Gastrocnemius medialis (tissue), 4 donors: Measurements from ENCODE around the gene EREG. TPM values are rescaled to one million over a fixed set of nuclear protein-coding genes. Genes with fewer than 3 reads are reported as not detected.

ENCODE experiments used
- ATAC-seq, 2 donors: fragments of 150-250 bp; one replicate each; pipeline ENCODE4 v1.9.1; 2016
- DNase-seq, 2 donors: peaks; one replicate each; pipeline ENCODE4 v3.0.0-alpha.2; 2019
- H3K27ac ChIP-seq, 4 donors: fragments of 200-600 bp; sonication (generic); 1 replicate in 1 of 4; 2 replicates in 3 of 4; pipeline ENCODE4 v1.5.1; 2016 to 2018; ENCODE audit warnings: mild to moderate bottlenecking in 2 of 4, moderate library complexity in 1 of 4
- H3K27me3 ChIP-seq, 3 donors: fragments of 200-600 bp; sonication (generic) in 2 of 3; 1 replicate in 1 of 3; 2 replicates in 2 of 3; pipeline versions ENCODE4 v1.5.1 to v1.6.0; 2016 to 2019; ENCODE audit warnings: mild to moderate bottlenecking in 1 of 3, moderate library complexity in 1 of 3
- H3K36me3 ChIP-seq, 2 donors: fragments of 200-600 bp; sonication (generic) in 1 of 2; one replicate each; pipeline ENCODE4 v1.5.1; 2017 to 2018
- H3K4me1 ChIP-seq, 2 donors: fragments of 200-600 bp; sonication (generic) in 1 of 2; one replicate each; pipeline ENCODE4 v1.5.1; 2016 to 2017; ENCODE audit warnings: mild to moderate bottlenecking in 2 of 2
- H3K4me3 ChIP-seq, 4 donors: fragments of 200-600 bp; sonication (generic) in 3 of 4; 1 replicate in 1 of 4; 2 replicates in 3 of 4; pipeline ENCODE4 v1.5.1; 2016 to 2019; ENCODE audit warnings: mild to moderate bottlenecking in 2 of 4
- H3K9me3 ChIP-seq, 3 donors: fragments of 200-600 bp; sonication (generic) in 2 of 3; 1 replicate in 1 of 3; 2 replicates in 2 of 3; pipeline ENCODE4 v1.5.1; 2016 to 2019
- CTCF ChIP-seq, 5 experiments: fragments of 450-650 bp in 3 of 5; fragments of 200-600 bp in 2 of 5; sonication (generic) in 2 of 5; IDR thresholded peaks in 4 of 5; conservative IDR thresholded peaks in 1 of 5; 1 replicate in 4 of 5; 2 replicates in 1 of 5; pipeline ENCODE4 v1.5.1; 2016 to 2019; ENCODE audit warnings: antibody characterized with exemption in 5 of 5, mild to moderate bottlenecking in 3 of 5, moderate library complexity in 3 of 5
- POLR2A ChIP-seq, 2 donors: fragments of 450-650 bp; IDR thresholded peaks; one replicate each; pipeline ENCODE4 v1.6.1; 2017; ENCODE audit warnings: antibody characterized with exemption in 2 of 2, mild to moderate bottlenecking in 2 of 2, moderate library complexity in 2 of 2
- in situ Hi-C, 4 donors: fragments of 200-750 bp; cut with MboI; loops; one replicate each; pipeline versions ENCODE4 v1.15.0 to v1.8.0; 2017; ENCODE audit warnings: low sequenced_read_pairs in 4 of 4
- intact Hi-C: fragments of 100-400 bp; cut with DNase I; formaldehyde crosslinking; loops from one replicate; pipeline ENCODE4 v1.15.1; 2023; ENCODE audit warnings: low total_unique reads
- total RNA-seq, 4 donors: library from RNA; depleted of rRNA; stranded (reverse); fragments of >200 nt; gene quantifications; one replicate each; pipeline versions ENCODE4 v1.1.0 to v1.2.3, GENCODE V29; 2016

The EREG gene
- total RNA-seq, 4 donors from 2014 or later: 0.07 to 0.84 TPM; not detected in 2

- Histone ChIP-seq H3K9me3 (no peaks in the 10 kb centered on the region), H3K4me3 (peak overlapping the region in 3 of 4 donors; percentile 2 to 40 (median 37)), H3K27ac (no peak overlapping the region), H3K27me3 (peaks cover 13 to 19% (median 13%) of the 10 kb centered on the region in 3 donors), H3K4me1 (peaks cover 4 to 5% of the 10 kb centered on the region in 2 donors), H3K36me3 (no peaks in the 10 kb centered on the region)
- no peak for ATAC-seq
- intact Hi-C loops (no loop called here), in situ Hi-C loops (loop anchor here in 1 of 4 donors (25.0 kb wide), 1 partner anchor 297 kb away; no protein-coding TSS in a partner anchor)
- DNase-seq: no peak
- TF ChIP-seq CTCF (IDR thresholded peaks at IDR 0.05 in 4 of 5, conservative IDR thresholded peaks at IDR 0.05 in 1 of 5) (no peak), POLR2A (IDR thresholded peaks at IDR 0.05) (no peak)
Observed at GRCh38 chr4:74365761-74366160, 816 bp downstream of the EREG start.

GRCh38 chr4:74366367-74366911 is 1.5 kb downstream of the EREG start:
- ATAC-seq: no peak
- H3K4me1 ChIP-seq: peaks cover 4 to 5% of the 10 kb centered on the region in 2 donors
- no peaks in the 10 kb centered on the region for H3K9me3 ChIP-seq
- H3K36me3 ChIP-seq: no peaks in the 10 kb centered on the region
- in situ Hi-C loops (loop anchor here in 1 of 4 donors (25.0 kb wide), 1 partner anchor 296 kb away; no protein-coding TSS in a partner anchor), intact Hi-C loops (no loop called here)
- peaks cover 13 to 19% (median 13%) of the 10 kb centered on the region in 3 donors for H3K27me3 ChIP-seq
- DNase-seq: no peak
- no peak overlapping the region for H3K4me3 ChIP-seq
- no peak for TF ChIP-seq CTCF (IDR thresholded peaks at IDR 0.05 in 4 of 5, conservative IDR thresholded peaks at IDR 0.05 in 1 of 5)
- TF ChIP-seq POLR2A (IDR thresholded peaks at IDR 0.05): no peak
- H3K27ac ChIP-seq: no peak overlapping the region

GRCh38 chr4:74367656-74368290 is 2.8 kb downstream of the EREG start:
- no peak for TF ChIP-seq CTCF (IDR thresholded peaks at IDR 0.05 in 4 of 5, conservative IDR thresholded peaks at IDR 0.05 in 1 of 5)
- no peak for TF ChIP-seq POLR2A (IDR thresholded peaks at IDR 0.05)
- Histone ChIP-seq H3K36me3 (no peaks in the 10 kb centered on the region), H3K27ac (no peak overlapping the region), H3K4me3 (no peak overlapping the region), H3K9me3 (no peaks in the 10 kb centered on the region), H3K27me3 (peaks cover 13 to 19% (median 13%) of the 10 kb centered on the region in 3 donors), H3K4me1 (peaks cover 4 to 5% of the 10 kb centered on the region in 2 donors)
- in situ Hi-C loops: loop anchor here in 1 of 4 donors (25.0 kb wide), 1 partner anchor 295 kb away; no protein-coding TSS in a partner anchor
- DNase-seq: no peak
- no peak for ATAC-seq
- intact Hi-C loops: no loop called here

GRCh38 chr4:74368596-74368995 is 3.7 kb downstream of the EREG start:
- H3K4me3 ChIP-seq: no peak overlapping the region
- no peak for ATAC-seq
- H3K27ac ChIP-seq: no peak overlapping the region
- TF ChIP-seq CTCF (IDR thresholded peaks at IDR 0.05 in 4 of 5, conservative IDR thresholded peaks at IDR 0.05 in 1 of 5): no peak
- no peak for TF ChIP-seq POLR2A (IDR thresholded peaks at IDR 0.05)
- DNase-seq: no peak
- peaks cover 13 to 19% (median 13%) of the 10 kb centered on the region in 3 donors for H3K27me3 ChIP-seq
- peaks cover 4 to 5% of the 10 kb centered on the region in 2 donors for H3K4me1 ChIP-seq
- intact Hi-C loops: no loop called here
- no peaks in the 10 kb centered on the region for H3K36me3 ChIP-seq
- H3K9me3 ChIP-seq: no peaks in the 10 kb centered on the region
- in situ Hi-C loops: loop anchor here in 1 of 4 donors (25.0 kb wide), 1 partner anchor 294 kb away; no protein-coding TSS in a partner anchor
